Duodenal mucosa (tissue), 2 donors: Measurements from ENCODE around the gene ARHGEF10L.

Experiments
- H3K27ac ChIP-seq: one replicate; pipeline ENCODE4 v1.7.0; 2013; ENCODE audit warnings: low read depth, low read length
- H3K27me3 ChIP-seq, 2 donors: one replicate each; pipeline ENCODE4 v1.7.0; 2013; ENCODE audit warnings: low read length in 2 of 2, control low read depth in 1 of 2; ENCODE audit not compliant: insufficient read depth in 2 of 2, control insufficient read depth in 1 of 2
- H3K36me3 ChIP-seq, 2 donors: one replicate each; pipeline ENCODE4 v1.7.0; 2013; ENCODE audit warnings: low read length in 2 of 2, control low read depth in 1 of 2; ENCODE audit not compliant: insufficient read depth in 2 of 2, control insufficient read depth in 1 of 2
- H3K4me1 ChIP-seq, 2 donors: one replicate each; pipeline ENCODE4 v1.7.0; 2013; ENCODE audit warnings: low read length in 2 of 2, control low read depth in 1 of 2; ENCODE audit not compliant: insufficient read depth in 2 of 2, control insufficient read depth in 1 of 2
- H3K4me3 ChIP-seq, 2 donors: one replicate each; pipeline ENCODE4 v1.7.0; 2013; ENCODE audit warnings: low read length in 2 of 2, low read depth in 1 of 2
- H3K9ac ChIP-seq, 2 donors: one replicate each; pipeline ENCODE4 v1.7.0; 2013; ENCODE audit warnings: low read length in 2 of 2, low read depth in 1 of 2
- H3K9me3 ChIP-seq, 2 donors: one replicate each; pipeline ENCODE4 v1.7.0; 2013; ENCODE audit warnings: low read length in 2 of 2, control low read depth in 1 of 2; ENCODE audit not compliant: control insufficient read depth in 1 of 2

The ARHGEF10L gene

DNA sequence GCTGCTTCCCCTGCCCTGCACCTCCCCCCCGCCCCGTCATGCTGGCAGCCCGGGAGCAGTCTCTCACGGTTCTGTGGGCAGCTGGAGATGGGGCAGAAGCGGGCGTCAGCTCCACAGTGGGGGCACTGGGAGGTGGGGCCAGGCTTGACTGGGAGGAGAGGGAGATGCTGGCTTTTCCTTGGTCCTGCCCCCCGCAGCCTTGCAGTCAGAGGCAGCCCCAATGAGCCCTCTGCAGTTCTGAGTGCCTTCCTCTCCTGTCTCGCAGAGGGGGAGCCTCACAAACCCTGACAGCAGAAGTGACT lies 21.7 kb downstream of the ARHGEF10L start:
- no peaks in the 10 kb centered on the region for H3K36me3 ChIP-seq
- H3K9ac ChIP-seq, result peak overlapping the region in 1 of 2 donors; percentile 32
- no peaks in the 10 kb centered on the region for H3K27me3 ChIP-seq
- no peak overlapping the region for H3K4me3 ChIP-seq
- H3K4me1 ChIP-seq, result peaks cover 45 to 49% of the 10 kb centered on the region in 2 donors
- no peaks in the 10 kb centered on the region for H3K9me3 ChIP-seq
- peak overlapping the region; percentile 54 for H3K27ac ChIP-seq

DNA sequence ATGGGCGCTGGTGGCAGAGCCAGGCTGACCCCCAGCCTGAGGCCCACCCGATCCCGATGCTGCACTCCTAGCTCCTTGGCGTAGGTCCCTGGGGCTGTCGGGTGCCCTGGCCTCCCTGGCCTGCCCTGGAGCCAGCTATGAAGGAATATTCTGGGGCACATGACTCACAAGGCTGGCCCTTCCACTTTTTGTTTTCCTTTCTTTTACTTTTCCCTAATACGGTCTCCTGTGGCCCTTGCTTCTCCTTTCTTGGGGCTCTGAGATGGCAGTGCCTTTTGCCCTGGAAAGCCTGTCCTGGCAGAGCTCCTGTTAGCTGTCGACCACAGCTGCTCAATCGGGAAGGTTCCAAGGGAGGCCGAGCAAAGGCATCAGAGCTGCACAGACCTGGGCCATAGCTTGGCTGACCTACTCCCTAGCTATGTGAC lies 22.1 kb downstream of the ARHGEF10L start:
- no peaks in the 10 kb centered on the region for H3K9me3 ChIP-seq
- H3K4me1 ChIP-seq, result peaks cover 45 to 49% of the 10 kb centered on the region in 2 donors
- peak overlapping the region in 1 of 2 donors; percentile 32 for H3K9ac ChIP-seq
- peak overlapping the region; percentile 54 for H3K27ac ChIP-seq
- no peak overlapping the region for H3K4me3 ChIP-seq
- H3K27me3 ChIP-seq, result no peaks in the 10 kb centered on the region
- no peaks in the 10 kb centered on the region for H3K36me3 ChIP-seq

DNA sequence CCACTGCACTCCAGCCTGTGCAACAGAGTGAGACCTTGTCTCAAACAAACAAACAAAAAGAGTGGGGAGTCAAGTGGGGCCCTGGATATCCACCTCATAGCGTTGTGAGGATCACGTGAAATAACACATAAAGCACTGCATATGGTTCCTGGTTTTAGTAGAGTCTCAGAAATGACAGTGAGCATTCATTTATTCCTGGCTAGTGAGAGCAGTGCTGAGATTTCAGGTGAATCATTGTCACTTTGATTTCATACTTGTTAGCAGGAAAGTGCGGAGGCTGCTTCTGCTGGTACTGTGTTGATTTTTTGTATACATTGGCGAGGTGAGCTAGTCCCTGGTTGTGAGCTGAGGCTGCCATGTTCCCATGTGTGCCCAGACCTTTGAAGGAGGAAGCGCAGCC lies 22.9 kb downstream of the ARHGEF10L start:
- no peak overlapping the region for H3K27ac ChIP-seq
- peaks cover 45 to 49% of the 10 kb centered on the region in 2 donors for H3K4me1 ChIP-seq
- H3K4me3 ChIP-seq, result no peak overlapping the region
- no peak overlapping the region for H3K9ac ChIP-seq
- no peaks in the 10 kb centered on the region for H3K9me3 ChIP-seq
- H3K36me3 ChIP-seq, result no peaks in the 10 kb centered on the region
- no peaks in the 10 kb centered on the region for H3K27me3 ChIP-seq

DNA sequence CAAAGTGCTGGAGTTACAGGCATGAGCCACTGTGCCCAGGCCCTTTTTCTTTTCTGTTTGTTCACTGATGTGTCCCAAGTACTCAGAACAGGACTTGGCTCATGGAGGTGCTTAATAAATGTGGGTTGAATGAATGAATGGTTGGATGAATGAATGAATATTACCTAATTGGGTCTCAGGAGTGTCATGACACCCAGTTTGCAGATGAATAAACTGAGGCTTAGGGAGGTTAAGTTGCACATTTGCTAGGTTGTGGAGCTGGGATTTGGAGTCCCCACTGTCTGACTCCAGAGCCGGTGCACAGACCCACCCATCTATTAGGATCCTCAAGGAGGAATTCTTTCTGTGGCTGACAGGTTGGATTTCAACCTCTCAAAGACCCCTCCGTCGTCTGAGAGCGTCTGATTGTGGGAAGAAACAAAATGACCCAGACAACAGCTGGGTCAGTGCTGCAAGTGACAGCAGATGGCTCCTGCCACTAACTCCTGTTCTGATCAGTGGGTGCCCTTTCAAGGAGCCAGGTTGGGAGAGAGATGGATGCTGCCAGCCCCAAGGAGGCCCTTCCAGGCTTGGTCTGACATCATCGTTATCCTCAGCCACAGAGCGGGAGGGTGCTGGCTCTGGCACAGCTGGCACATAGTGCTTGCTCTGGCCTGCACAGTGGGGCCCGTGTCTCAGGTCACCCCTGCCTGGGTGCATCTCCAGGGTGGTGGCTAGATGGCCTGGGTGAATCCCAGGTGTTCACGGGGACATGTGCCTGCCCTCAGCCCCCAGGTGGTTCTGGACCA lies 24.2 kb downstream of the ARHGEF10L start:
- Histone ChIP-seq H3K27ac (no peak overlapping the region), H3K9ac (no peak overlapping the region), H3K9me3 (no peaks in the 10 kb centered on the region), H3K27me3 (no peaks in the 10 kb centered on the region), H3K36me3 (no peaks in the 10 kb centered on the region), H3K4me3 (no peak overlapping the region), H3K4me1 (peaks cover 49 to 53% of the 10 kb centered on the region in 2 donors)

DNA sequence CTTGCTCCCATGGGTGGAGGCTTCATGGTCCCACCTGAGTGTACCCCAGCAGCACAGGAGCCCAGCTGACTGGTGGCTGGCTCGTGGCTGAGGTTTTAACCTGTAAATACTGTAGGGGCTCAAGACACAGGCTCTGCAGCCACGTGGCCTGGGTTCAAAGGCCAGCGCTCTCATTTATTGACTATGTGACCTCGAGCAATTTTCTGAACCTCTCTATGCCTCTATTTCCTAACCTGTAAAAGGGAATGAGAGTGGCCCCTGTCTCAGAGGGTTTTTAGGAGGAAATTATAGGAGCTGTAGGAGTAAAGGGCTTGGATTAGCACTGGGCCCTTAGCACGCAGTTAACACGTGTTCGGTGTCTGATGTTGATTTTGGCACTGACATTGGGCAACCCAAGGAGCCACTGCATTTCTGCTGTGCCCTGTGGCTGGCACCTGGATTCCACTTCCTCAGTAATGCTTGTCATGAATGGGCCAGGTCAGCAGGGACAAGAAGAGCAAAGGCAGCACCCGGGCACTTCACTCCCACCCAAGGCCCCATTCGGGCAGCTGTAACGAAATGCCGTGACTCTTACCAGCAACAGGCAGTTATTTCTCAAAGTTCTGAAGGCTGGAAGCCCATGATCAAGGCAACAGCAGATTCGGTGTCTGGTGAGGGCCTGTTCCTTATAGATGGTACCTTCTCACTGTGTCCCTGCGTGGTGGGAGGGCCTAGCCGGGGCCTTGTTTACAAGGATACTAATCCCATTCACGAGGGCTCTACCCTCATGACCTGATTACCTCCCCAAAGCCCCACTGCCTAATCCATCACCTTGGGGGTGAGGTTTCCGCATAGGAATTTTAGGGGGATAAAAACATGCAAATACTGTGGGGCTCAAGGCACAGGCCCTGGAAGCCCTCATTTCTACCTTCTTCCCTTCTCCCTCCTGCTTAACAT lies 25.2 kb downstream of the ARHGEF10L start:
- Histone ChIP-seq H3K4me1 (peaks cover 53% of the 10 kb centered on the region in 2 donors), H3K36me3 (no peaks in the 10 kb centered on the region), H3K27me3 (no peaks in the 10 kb centered on the region), H3K27ac (peak overlapping the region; percentile 46), H3K9me3 (no peaks in the 10 kb centered on the region), H3K4me3 (no peak overlapping the region), H3K9ac (no peak overlapping the region)

DNA sequence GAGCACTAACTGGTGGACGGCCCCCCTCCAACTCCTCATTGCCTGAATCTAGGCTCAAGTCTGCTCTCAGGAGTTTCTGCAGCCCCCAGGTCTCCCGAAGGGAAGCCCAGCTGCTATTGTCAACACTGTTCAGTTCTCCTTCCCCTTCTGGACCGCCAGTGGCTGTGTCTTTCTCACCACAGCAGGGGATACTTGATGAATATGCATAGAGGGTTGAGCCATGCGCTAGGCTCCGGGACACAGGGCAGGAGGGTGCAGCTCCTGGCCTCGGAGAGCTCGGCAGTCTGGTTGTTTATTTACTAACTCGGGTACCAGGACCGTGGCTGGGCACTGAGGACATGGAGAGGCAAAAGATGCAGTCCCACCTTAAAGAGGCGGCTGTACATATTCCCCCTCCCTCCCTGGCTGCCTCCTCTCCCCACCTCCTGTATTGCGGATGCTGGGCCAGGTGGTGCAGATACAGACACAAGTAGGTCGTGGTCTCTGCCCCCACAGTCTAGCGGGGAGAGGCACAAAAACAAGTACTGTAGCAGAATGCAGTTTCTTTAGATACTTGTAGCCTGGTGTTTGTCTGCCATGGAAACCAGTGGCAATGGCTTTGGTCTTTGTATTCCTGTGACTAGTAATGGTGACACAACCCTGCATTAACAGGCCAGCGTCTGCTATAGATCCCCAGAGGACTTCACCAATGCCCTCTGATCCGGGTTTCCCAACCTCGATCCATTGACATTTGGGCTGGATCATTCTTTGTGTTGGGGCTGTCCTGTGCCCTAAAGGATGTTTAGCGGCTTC lies 26.2 kb downstream of the ARHGEF10L start:
- Histone ChIP-seq H3K27me3 (no peaks in the 10 kb centered on the region), H3K36me3 (no peaks in the 10 kb centered on the region), H3K9ac (no peak overlapping the region), H3K4me1 (peaks cover 48 to 52% of the 10 kb centered on the region in 2 donors), H3K9me3 (no peaks in the 10 kb centered on the region), H3K4me3 (no peak overlapping the region), H3K27ac (no peak overlapping the region)

DNA sequence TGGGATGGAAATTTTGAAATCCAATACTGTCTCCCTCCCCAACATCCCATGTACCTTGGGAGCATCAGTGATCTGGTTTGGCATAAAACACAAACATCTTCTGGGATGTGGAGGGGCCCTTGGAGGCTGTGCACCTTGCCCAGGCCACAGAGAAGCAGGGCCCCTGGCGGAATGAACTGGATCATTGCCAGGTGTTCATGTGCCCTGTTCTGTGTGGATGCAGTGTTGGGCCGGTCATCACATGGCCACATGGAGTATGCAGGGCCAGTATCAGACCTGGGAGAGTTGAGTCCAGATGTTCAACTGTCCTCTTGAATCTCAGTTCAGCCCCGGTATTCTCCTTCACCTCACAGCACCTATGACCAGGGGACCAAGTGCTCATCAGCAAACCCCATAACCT lies 26.9 kb downstream of the ARHGEF10L start:
- no peaks in the 10 kb centered on the region for H3K36me3 ChIP-seq
- H3K27me3 ChIP-seq, result no peaks in the 10 kb centered on the region
- H3K4me1 ChIP-seq, result peaks cover 40 to 45% of the 10 kb centered on the region in 2 donors
- H3K27ac ChIP-seq, result no peak overlapping the region
- no peak overlapping the region for H3K9ac ChIP-seq
- H3K9me3 ChIP-seq, result no peaks in the 10 kb centered on the region
- no peak overlapping the region for H3K4me3 ChIP-seq

DNA sequence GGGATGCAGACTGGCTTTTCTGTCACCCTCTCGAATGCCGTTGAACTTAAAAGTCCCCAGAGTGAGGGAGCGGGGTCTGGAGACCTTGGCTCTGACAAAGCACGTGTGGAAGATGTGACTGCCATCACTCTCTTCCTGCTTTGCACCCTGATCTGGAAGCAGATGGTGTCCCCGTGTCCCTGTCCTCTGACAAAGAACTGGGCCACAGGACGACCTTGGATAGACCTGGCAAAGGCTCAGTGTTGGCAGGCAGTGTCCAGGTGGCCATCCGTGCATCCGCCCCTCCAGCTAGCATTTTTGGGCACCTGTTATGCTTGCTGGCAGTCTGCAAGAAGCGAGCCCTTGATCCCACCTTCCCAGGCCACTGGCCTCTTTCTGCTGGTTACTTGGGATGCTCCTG lies 27.4 kb downstream of the ARHGEF10L start:
- H3K36me3 ChIP-seq, result no peaks in the 10 kb centered on the region
- no peak overlapping the region for H3K27ac ChIP-seq
- H3K9me3 ChIP-seq, result no peaks in the 10 kb centered on the region
- H3K4me1 ChIP-seq, result peaks cover 40 to 42% of the 10 kb centered on the region in 2 donors
- H3K9ac ChIP-seq, result no peak overlapping the region
- no peaks in the 10 kb centered on the region for H3K27me3 ChIP-seq
- no peak overlapping the region for H3K4me3 ChIP-seq

DNA sequence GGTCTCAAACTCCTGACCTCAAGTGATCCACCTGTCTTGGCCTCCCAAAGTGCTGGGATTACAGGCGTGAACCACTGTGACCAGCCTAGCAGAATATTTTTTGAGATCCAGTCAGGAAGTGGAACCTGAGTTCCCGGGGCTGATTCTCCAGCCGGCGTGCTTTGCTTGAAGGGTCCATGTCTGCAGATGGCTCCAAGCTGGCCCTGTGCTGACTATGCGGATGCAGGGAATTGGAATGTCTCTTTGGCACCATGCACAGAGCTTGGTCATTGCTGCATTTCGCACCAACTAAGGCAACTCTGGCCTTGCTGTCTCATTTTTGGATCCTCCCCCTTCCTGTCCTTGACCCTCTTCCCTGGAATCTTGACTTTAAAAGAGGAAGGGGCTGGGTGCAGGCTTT lies 28.1 kb downstream of the ARHGEF10L start:
- H3K4me3 ChIP-seq, result no peak overlapping the region
- peak overlapping the region; percentile 83 for H3K27ac ChIP-seq
- H3K36me3 ChIP-seq, result no peaks in the 10 kb centered on the region
- H3K27me3 ChIP-seq, result no peaks in the 10 kb centered on the region
- H3K9ac ChIP-seq, result peak overlapping the region in 1 of 2 donors; percentile 5
- peaks cover 41 to 48% of the 10 kb centered on the region in 2 donors for H3K4me1 ChIP-seq
- H3K9me3 ChIP-seq, result no peaks in the 10 kb centered on the region
